HG03045 (cell line): ENCODE measurements around the gene SF3B6.
"Not testable (repeated sequence)": the region's sequence is repeated elsewhere in the genome, so short reads cannot be mapped to it uniquely, and the experiment has no call there.

Experiments
- ATAC-seq: cut with Tn5 transposase; IDR thresholded peaks from one replicate; pipeline ENCODE4 v1.9.1; 2021; ENCODE audit warnings: mild to moderate bottlenecking, moderate library complexity; ENCODE audit not compliant: unreplicated experiment

Gene SF3B6, protein sequence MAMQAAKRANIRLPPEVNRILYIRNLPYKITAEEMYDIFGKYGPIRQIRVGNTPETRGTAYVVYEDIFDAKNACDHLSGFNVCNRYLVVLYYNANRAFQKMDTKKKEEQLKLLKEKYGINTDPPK

DNA sequence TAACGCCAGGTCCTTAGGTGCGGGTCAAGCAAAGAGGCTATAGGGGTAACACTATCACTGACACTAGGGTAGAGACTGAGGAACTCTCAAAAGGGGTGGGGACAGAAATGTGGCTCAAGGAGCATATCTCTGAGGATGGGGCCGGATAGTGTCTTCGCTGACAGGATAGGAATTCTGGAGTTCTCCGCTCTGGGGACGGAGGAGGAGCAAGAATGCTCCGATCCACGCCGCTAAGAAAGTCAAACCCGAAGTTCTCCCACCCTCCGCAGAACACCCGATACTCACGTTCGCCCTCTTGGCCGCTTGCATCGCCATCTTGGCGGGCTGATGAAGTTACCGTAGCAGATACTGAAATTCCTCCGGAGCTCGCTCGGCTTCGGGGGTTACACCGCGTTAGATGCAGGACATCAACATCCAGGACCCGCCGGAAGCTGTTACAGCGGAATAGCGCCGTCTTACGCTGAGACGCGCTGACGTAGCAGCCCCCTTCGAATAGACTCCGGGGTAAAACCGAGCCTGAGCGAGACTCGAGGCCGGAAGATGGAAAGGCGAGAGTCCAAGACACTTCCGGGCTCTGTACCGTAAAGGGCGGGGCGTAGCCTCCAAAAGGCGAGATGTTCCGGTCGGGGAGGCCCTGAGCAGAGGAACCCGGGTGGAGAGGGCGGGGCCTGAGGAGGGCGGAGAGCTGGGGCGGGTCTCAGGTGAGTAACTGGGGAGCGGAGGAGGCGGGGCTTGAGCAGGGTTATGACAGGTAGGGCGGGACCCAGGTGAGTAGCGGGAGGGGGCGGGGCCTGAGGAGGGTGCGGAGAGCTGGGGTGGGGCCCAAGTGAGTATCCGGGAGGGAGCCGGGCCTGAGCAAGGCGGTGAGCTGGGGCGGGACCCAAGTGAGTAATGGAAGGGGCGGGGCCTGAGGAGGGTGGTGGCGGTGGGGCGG lies at the start of gene SF3B6:
SF3B6 (minus strand) TSS at position 412 of the 934 bp plus-strand sequence; CDS start at position 315, 97 bp downstream.
- peak; percentile 94 for ATAC-seq

DNA sequence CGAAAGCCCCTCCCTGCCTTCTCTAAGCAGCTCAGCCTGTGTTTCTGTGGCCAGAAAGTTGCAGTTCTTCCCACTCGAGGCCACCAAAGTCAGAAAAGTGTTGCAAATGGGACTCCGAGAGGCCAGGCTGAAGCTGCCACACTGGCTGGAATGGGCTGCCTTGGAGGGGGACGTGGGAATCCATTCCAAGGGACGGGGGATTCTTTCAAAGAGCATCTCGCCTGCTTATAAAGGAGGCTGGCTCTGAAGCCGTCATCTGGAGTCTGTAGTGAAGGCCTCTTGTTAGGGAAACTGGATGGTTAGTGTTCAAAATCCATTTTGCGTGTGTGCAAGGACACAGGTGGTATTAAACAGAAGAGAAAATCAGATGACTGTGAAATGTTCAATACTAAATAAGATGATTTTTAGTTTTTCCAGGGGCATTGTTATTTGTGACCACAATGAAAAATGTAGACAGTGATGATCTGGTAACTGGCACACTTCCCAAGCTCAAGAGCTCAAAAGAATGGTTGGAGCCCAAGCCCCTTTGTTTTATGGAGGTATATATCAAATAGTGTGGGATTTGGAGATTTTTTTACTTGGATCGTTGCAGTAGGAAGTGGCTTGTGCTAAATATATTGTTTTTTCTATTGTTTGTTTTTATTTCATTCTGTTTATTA lies 47.9 kb upstream of the SF3B6 start:
- ATAC-seq, result peak; percentile 16

DNA sequence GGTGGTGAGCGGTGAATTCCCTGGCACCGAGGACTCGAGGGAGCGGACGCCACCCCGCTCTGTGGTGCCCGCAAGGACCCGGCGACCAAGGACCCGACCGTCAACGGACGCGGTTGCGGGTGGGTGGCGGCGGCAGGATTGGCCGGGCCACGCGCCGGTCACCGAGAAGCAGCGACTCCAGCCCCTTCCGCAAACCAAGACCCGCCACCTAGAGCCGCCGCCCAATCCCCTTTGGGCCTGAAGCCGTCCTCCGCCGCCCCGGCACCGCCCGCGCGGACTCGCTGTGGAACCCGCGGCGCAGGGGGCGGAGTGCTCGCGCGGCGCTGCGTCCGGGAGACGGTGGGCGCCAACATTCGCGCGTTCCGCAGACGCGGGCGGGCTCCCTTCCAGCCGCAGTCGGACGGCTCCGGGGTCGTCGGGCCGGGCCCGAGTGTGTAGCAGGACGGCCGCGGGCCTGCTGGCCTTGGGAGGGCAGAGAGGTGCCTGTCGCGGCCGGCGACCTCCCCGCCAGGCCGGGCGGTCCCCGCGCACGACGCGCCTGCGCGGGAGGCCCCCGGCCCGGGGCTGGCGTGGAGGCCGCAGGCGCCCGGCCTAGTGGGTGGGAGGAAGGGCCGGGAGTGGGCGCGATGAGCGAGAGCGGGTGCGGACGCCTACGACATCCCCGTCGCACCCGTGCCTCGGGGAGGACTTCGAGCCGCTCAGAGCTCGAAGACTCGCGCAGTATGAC lies 47.2 kb upstream of the SF3B6 start, which contains the start of the genes FAM228B and PFN4:
FAM228B (plus strand) TSS at position 275 of the 727 bp plus-strand sequence. CDS start 893 bp downstream, outside the sequence.
PFN4 (minus strand) TSS at position 140 of the 727 bp plus-strand sequence. CDS start 799 bp downstream, outside the sequence.
- ATAC-seq, result peak; percentile 93

DNA sequence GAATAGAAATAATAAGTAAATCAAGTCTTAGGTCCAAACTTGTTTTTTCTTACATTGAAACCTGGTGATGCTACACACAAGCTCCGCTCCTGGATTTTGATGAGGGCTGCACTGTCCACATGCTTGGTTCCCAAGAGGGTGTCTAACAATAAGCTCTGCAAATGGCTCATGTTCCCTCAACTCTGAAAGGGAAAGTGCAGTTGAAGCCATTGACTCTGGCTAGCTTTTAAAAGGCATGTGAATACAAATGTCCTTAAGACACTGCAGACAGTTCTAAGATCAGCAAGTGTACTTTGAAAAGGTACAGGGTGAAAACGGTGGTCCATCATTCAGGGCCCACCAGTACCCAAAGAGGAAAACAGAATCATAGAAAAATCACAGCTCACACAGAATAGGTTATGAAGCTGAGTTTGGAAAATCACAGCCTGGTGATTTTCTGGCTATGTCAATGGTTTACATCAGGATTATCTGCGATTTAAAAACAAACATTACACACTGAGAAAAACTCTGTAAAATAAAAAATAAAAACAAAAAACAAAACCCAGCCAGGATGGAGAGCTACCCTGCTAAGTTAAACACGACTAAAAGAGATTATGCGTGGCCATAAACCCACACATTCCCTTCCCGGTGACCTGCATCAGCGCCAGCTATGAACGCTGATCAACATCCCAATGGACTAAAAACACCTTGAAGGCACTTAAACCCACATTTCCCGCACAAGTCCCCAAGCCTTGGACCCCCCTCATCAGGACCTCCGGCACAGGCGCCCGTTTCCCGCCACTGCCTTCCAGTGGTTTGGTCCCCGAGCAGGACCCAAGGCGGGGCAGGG lies 46.5 kb upstream of the SF3B6 start:
- no peak for ATAC-seq

DNA sequence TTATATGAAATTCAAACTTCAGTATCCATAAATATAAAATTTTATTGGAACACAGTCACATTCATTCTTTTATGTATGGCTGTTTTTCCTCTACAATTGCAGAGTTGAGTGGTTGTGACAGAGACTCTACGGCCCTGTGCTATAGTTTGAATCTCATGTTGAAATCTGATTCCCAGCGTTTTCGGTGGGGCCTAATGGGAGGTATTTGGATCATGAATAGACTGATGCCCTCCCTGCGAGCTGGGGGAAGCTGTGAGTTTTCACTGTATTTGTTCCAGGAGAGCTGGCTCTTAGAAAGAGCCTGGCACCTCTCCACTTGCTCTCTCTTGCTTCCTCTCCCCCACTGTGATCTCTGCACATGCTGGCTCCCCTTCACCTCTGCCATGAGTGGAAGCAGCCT lies 45.3 kb upstream of the SF3B6 start:
- ATAC-seq, result no peak

DNA sequence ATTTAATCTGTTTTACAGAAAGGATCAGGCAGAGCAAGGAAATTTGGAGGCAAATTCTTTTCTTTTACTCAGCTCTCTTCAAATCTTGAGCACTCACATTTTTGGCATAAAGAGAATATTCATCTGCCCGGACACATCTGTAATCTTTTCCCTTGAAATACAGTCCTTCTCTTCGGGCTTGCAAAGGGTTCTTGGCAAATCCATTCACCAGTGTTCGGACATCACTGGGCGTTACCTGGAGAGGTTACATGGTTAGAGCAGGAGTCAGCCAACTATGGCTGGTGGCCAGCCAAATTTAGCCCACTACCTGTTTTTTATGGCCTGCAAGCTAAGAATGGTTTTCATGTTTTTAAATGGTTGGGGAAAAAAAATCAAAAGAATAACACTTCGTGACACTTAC lies 44.9 kb upstream of the SF3B6 start:
- ATAC-seq, result no peak

DNA sequence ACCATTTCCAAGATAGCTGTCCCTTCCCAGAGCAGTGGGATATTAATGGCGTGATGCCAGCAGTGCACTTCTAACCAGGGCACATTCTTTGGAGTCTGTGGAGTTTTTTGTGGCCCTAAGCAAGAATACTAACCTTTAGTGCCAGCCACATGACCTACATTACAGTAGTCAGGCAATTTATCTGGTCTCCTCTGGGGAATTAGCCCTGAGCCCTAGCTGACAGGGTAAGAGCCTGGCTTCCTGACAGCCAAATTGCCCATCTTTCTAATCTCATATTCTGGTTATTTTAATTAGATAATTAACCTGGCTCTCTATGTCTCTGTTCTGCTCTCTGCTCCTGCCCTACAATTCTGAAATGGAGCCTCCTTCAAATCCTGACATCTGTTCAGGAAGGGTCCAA lies 41.8 kb upstream of the SF3B6 start:
- no peak for ATAC-seq

DNA sequence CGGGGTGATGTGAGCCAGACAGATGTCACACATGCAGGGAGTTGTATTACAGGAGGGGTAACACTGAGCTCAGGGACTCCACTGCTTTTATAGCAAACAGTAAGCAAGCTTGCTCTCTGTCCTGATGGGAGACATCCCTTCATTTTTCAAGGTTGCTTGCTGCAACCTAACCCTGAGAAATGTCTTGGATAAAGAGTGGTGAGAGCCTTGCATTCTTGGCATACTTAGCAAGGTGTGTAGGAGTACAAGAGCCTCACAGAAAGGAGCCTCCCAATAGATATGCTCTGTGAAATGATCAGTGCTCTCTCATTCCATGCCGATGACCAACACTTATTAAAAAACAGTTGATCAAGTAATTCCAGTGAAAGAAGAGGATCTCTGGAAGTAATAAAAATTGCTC lies 38.9 kb upstream of the SF3B6 start:
- no peak for ATAC-seq

DNA sequence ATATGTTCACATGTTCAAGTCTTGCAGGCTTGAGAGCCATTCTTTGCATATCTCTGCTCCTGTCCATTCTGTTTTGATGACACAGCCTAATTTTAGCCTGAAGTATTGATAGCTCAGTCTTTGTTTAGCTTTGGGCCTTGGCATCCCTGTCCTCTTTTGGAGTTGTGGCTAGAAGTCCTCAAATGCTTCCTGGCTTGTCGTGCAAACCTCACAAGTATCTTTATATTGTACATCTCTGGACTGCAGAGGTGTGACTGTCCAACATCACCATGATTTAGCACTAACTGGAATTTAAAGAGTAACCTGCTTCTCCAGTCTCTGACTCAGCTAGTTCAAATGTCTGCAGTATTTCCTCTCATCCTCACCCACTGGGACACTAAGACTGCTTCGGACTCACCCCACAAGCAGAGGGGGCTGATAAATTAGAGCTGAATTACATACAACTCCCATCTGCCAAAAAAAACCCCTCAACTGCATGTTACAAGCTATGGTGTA lies 35.3 kb upstream of the SF3B6 start:
- ATAC-seq, result no peak

DNA sequence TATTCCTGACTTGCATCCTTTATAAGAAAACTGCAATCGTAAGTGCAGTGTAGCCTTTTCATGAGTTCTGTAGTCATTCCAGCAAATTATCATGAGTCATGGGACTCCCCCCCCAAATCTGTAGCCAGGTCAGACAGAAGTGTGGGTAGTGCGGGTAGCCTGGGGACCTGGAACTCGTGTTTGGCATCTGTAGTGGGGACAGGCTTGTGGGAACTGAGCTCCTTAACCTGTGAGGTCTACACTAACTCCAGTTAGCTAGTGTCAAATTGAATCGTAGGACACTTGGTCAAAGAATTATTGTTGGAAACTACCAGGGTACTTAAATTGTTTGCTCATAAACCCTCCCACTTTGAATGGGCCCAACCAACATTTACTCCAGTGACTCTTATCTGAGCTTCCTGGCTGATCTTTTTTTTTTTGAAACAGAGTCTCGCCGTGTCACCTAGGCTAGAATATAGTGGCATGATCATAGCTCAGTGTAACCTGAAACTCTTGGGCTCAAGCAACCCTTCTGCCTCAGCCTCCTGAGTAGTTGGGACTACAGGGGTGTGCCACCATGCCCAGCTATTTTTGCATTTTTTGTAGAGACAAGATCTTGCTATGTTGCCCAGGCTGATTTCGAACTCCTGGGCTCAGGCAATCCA lies 34.7 kb upstream of the SF3B6 start:
- ATAC-seq, result no peak

DNA sequence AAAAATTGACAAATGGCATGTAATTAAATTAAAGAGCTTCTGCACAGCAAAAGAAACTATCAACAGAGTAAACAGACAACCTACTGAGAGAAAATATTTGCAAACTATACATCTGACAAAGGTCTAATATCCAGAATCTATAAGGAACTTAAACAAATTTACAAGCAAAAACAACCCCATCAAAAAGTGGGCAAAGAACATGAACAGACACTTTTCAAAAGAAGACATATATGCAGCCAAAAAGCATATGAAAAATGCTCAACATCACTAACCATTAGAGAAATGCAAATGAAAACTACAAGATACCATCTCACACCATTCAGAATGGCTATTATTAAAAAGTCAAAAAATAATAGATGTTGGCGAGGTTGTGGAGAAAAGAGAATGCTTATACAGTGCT lies 33.3 kb upstream of the SF3B6 start:
- not testable (repeated sequence) for ATAC-seq

DNA sequence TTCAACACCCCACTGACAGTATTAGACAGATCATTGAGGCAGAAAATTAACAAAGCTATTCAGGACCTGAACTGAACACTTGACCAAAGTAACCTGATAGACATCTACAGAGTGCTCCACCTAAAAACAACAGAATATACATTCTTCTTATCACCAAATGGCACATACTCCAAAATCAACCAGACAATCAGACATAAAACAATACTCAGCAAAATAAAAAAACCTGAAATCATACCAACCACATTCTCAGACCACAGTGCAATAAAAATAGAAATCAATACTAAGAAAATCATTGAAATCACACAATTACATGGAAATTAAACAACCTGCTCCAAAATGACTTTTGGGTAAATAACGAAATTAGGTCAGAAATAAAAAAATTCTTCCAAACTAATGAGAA lies 31.2 kb upstream of the SF3B6 start:
- no peak for ATAC-seq

DNA sequence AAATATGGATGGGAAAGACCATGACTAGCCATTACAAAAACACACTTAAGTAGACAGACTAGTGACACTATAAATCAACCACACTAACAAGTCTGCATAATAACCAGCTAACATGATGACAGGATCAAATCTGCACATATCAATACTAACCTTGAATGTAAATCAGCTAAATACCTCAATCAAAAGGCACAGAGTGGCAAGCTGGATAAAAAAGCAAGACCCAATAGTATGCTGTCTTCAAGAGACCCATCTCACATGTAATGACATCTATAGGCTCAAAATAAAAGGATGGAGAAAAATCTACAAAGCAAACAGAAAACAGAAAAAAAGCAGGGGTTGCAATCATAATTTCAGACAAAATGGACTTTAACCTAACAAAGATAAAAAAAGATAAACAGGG lies 30.7 kb upstream of the SF3B6 start:
- ATAC-seq, result no peak

DNA sequence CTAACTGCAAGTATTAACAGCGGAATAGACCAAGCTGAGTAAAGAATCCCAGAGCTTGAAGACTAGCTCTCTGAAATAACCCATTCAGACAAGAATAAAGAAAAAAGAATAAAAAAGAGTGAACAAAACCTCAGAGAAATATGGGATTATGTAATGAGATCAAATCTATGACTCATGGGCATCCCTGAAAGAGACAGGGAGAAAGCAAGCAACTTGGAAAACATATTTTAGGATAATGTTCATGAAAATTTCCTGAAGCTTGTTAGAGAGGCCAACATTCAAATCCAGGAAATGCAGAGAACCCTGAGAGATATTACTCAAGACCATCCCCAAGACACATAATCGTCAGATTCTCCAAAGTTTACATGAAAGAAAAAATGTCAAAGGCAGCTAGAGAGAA lies 29.7 kb upstream of the SF3B6 start:
- no peak for ATAC-seq

DNA sequence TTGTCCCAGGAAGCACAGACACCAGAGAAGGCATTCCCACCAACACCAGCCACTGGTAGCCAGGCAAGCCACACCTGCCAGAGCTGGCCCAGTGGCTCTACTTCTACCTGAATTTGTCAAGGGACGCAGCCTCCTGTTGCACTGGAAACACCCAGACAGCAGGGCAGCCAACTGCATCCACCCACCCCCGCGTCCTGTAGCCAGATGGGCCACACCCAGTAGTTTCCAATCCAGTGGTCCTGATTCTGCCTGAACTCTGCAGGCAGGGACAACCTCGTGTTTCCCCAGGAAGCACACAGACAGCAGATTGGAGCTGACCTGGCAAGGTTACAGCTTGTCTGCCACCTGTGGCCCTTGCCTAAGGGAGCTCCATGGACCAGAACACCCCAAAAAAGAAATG lies 28.8 kb upstream of the SF3B6 start:
- no peak for ATAC-seq

DNA sequence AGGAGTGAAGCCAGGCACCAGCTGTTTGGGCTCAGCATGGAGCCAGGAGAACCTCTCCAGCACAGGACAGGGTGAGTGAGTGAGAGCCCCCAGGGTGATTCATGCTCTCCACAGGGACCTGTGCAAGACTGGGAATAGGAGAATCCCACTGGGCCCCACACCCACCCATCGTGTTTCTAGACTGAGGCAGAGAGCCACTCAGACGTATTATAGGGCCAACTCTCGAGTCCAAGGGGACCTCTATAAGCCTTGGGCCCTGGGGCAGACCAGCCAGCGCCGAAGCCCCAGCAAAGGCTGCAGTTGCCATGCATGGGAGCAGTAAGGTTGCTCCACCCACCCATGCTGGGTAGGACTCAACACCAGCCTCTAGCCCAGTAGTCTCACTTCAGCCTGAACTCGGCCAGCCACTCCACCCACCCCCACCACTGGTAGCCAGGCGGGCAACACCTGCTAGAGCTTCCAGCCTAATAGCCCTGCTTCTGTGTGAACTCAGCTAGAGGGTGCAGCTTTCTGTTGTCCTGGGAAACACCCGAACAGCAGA lies 28.1 kb upstream of the SF3B6 start:
- no peak for ATAC-seq

DNA sequence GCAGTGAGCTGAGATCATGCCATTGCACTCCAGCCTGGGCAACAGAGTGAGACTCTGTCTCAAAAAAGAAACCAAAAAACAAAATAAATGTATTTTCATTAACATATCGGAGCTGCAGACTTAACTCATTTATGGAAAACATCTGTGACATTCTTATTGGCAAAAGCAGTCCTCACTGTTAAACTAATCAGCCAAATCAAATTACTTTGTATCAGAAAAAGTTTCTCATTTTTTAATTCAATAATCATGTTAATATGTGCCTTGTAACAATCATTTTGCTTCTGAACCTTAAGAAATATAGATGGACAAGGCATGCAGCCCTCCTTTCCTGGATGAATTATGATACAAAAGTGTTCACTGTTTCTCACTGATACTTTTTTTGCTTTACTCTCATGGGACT lies 26.6 kb upstream of the SF3B6 start:
- ATAC-seq, result no peak

DNA sequence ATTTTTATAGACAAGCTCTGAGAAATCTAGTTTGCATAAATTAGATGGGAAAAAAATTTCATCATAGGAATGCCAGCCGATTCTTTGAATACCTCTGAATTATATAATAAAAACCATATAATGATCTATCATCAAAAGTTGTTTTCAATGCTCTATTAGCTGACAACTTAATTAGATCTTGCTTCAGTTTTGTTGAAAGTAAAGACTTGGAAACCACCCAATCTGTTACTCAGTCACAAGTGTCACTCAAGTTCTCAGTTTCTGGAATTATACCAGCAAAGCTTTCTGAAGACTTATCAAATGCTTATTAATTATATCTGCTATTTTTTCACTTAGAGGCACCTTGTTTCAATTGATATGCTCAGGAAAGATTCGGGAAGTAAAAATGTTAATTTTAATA lies 25.9 kb upstream of the SF3B6 start:
- ATAC-seq, result no peak

DNA sequence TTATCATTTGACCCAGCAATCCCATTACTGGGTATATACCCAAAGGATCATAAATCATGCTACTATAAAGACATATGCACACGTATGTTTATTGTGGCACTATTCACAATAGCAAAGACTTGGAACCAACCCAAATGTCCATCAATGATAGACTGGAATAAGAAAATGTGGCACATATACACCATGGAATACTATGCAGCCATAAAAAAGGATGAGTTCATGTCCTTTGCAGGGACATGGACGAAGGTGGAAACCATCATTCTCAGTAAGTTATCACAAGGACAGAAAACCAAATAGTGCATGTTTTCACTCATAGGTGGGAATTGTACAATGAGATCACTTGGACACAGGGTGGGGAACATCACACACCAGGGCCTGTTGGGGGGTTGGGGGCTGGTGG lies 24.6 kb upstream of the SF3B6 start:
- not testable (repeated sequence) for ATAC-seq
